Measurements from ENCODE around the gene METTL25.

DNA sequence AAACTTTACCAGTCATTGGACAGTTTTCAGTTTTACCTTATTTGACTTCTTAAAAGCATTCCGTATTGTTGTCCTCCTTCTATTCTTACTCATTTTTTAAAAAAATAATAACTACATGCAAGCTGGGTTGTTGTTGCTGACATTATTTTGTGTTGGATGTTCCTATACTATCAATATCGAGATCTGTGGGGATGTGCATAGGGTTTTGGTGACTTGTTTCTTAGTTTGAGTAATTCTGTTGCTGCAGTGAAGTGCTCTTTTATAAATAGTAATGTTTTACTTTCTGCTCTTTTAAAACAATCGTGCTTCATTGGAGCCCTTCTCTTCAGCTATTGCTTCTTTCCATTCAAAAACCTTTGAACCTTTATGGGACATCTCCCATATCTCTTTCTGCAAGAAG is 79.4 kb downstream of the METTL25 start:
- TF ChIP-seq, protein P1, sequence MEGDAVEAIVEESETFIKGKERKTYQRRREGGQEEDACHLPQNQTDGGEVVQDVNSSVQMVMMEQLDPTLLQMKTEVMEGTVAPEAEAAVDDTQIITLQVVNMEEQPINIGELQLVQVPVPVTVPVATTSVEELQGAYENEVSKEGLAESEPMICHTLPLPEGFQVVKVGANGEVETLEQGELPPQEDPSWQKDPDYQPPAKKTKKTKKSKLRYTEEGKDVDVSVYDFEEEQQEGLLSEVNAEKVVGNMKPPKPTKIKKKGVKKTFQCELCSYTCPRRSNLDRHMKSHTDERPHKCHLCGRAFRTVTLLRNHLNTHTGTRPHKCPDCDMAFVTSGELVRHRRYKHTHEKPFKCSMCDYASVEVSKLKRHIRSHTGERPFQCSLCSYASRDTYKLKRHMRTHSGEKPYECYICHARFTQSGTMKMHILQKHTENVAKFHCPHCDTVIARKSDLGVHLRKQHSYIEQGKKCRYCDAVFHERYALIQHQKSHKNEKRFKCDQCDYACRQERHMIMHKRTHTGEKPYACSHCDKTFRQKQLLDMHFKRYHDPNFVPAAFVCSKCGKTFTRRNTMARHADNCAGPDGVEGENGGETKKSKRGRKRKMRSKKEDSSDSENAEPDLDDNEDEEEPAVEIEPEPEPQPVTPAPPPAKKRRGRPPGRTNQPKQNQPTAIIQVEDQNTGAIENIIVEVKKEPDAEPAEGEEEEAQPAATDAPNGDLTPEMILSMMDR (conservative IDR thresholded peaks at IDR 0.05; ENCODE audit: low read depth, low read length): no peak
- no peak for TF ChIP-seq EZH2 (IDR thresholded peaks at IDR 0.05; ENCODE audit: low read length, unreplicated experiment)
